Astrocyte (in vitro differentiated cells and primary cell): Measurements from ENCODE around the gene KPNA2. TPM values are rescaled to one million over a fixed set of nuclear protein-coding genes. Genes with fewer than 3 reads are reported as not detected.
"Not testable (repeated sequence)": the region's sequence is repeated elsewhere in the genome, so short reads cannot be mapped to it uniquely, and the experiment has no call there.

Source experiments
- DNase-seq: peaks from one replicate; pipeline ENCODE4 v3.0.0-alpha.2; 2010; ENCODE audit warnings: low read depth
- FAIRE-seq: peaks from 2 replicates; lab custom pipeline; 2011; peaks lifted over from hg19 to GRCh38; lab: Jason Lieb, UNC
- H2AFZ ChIP-seq: 2 replicates; pipeline ENCODE4 v1.6.0; 2012; ENCODE audit warnings: low read depth, low read length, inconsistent platforms
- H3K27ac ChIP-seq: 2 replicates; pipeline ENCODE4 v1.5.1; 2011; ENCODE audit warnings: low read depth, low read length, inconsistent platforms
- H3K27me3 ChIP-seq: 2 replicates; pipeline ENCODE4 v1.6.0; 2011; ENCODE audit warnings: low read length, inconsistent platforms; ENCODE audit not compliant: insufficient read depth
- H3K36me3 ChIP-seq: 2 replicates; pipeline ENCODE4 v1.5.1; 2011; ENCODE audit warnings: low read length, inconsistent platforms; ENCODE audit not compliant: insufficient read depth
- H3K4me1 ChIP-seq: 2 replicates; pipeline ENCODE4 v1.5.1; 2011; ENCODE audit warnings: low read length, inconsistent platforms; ENCODE audit not compliant: insufficient read depth
- H3K4me2 ChIP-seq: 2 replicates; pipeline ENCODE4 v1.6.0; 2012; ENCODE audit warnings: low read length, inconsistent platforms
- H3K4me3 ChIP-seq: 2 replicates; pipeline ENCODE4 v1.5.1; 2011; ENCODE audit warnings: low read depth, mild to moderate bottlenecking, low read length, inconsistent platforms; ENCODE audit not compliant: insufficient read depth
- H3K79me2 ChIP-seq: 2 replicates; pipeline ENCODE4 v1.6.0; 2012; ENCODE audit warnings: mild to moderate bottlenecking, low read length, inconsistent platforms; ENCODE audit not compliant: insufficient read depth
- H3K9ac ChIP-seq: 2 replicates; pipeline ENCODE4 v1.6.0; 2012; ENCODE audit warnings: mild to moderate bottlenecking, low read length, inconsistent platforms
- H3K9me3 ChIP-seq: 2 replicates; pipeline ENCODE4 v1.5.1; 2012; ENCODE audit warnings: low read depth, mild to moderate bottlenecking, low read length, inconsistent platforms; ENCODE audit not compliant: insufficient read depth
- H4K20me1 ChIP-seq: 2 replicates; pipeline ENCODE4 v1.6.0; 2012; ENCODE audit warnings: low read length, inconsistent platforms; ENCODE audit not compliant: insufficient read depth
- H3K27ac Mint-ChIP-seq: one replicate; pipeline ENCODE4 v1.8.0; 2021; ENCODE audit warnings: mild to moderate bottlenecking, mixed read lengths; ENCODE audit not compliant: unreplicated experiment
- H3K27me3 Mint-ChIP-seq: one replicate; pipeline ENCODE4 v1.8.0; 2021; ENCODE audit warnings: low read depth, mixed read lengths; ENCODE audit not compliant: unreplicated experiment
- H3K36me3 Mint-ChIP-seq: one replicate; pipeline ENCODE4 v1.8.0; 2021; ENCODE audit warnings: low read depth, mixed read lengths; ENCODE audit not compliant: unreplicated experiment
- H3K4me1 Mint-ChIP-seq: one replicate; pipeline ENCODE4 v1.8.0; 2021; ENCODE audit warnings: low read depth, mixed read lengths; ENCODE audit not compliant: unreplicated experiment
- H3K4me3 Mint-ChIP-seq: one replicate; pipeline ENCODE4 v1.8.0; 2021; ENCODE audit warnings: mild to moderate bottlenecking, moderate library complexity, mixed read lengths; ENCODE audit not compliant: unreplicated experiment
- H3K9me3 Mint-ChIP-seq: one replicate; pipeline ENCODE4 v1.8.0; 2021; ENCODE audit warnings: mild to moderate bottlenecking, mixed read lengths; ENCODE audit not compliant: unreplicated experiment
- EZH2 ChIP-seq: IDR thresholded peaks from 2 replicates; pipeline ENCODE4 v1.6.1; 2012; ENCODE audit warnings: mild to moderate bottlenecking, low read length, inconsistent platforms; ENCODE audit not compliant: insufficient read depth
- total RNA-seq: library from RNA; stranded (reverse); gene quantifications from 2 replicates; pipeline ENCODE4 v1.2.1, GENCODE V29; 2021
- TF ChIP-seq, protein P1 (sequence below): IDR thresholded peaks from 2 replicates; pipeline ENCODE4 v1.5.1; 2011; ENCODE audit warnings: low read depth, mild to moderate bottlenecking, inconsistent platforms, low read length, moderate library complexity; ENCODE audit not compliant: insufficient read depth

The KPNA2 gene
- total RNA-seq, 1 donor from 2014 or later: 208 TPM

DNA sequence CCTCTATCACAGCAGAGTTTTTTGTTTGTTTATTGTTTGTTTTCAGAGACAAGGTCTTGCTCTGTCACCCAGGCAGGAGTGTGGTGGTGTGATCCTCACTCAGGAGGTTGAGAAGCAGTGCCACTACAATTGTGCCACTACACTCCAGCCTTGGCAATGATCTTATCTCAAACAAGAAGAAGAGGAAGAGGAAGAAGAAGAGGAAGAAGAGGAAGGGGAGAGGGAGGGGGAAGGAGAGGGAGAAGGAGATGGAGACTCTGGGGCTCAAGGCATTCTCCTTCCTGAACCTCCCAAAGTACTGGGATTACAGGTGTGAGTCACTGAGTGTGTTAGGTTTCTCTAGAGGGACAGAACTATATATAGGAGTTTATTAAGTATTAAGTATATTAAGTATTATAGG is 22.1 kb upstream of the KPNA2 start:
- DNase-seq (no peak), FAIRE-seq (no peak)
- TF ChIP-seq EZH2: no peak
- TF ChIP-seq, protein P1, sequence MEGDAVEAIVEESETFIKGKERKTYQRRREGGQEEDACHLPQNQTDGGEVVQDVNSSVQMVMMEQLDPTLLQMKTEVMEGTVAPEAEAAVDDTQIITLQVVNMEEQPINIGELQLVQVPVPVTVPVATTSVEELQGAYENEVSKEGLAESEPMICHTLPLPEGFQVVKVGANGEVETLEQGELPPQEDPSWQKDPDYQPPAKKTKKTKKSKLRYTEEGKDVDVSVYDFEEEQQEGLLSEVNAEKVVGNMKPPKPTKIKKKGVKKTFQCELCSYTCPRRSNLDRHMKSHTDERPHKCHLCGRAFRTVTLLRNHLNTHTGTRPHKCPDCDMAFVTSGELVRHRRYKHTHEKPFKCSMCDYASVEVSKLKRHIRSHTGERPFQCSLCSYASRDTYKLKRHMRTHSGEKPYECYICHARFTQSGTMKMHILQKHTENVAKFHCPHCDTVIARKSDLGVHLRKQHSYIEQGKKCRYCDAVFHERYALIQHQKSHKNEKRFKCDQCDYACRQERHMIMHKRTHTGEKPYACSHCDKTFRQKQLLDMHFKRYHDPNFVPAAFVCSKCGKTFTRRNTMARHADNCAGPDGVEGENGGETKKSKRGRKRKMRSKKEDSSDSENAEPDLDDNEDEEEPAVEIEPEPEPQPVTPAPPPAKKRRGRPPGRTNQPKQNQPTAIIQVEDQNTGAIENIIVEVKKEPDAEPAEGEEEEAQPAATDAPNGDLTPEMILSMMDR: no peak
- Mint-ChIP-seq H3K27me3 (peaks cover 15% of the 10 kb centered on the region), H3K36me3 (no peaks in the 10 kb centered on the region), H3K27ac (no peak overlapping the region), H3K4me3 (no peak overlapping the region), H3K4me1 (no peaks in the 10 kb centered on the region), H3K9me3 (no peaks in the 10 kb centered on the region)
- H3K9ac ChIP-seq: no peak overlapping the region
- H4K20me1 ChIP-seq: no peaks in the 10 kb centered on the region
- no peak overlapping the region for H2AFZ ChIP-seq
- no peak overlapping the region for H3K4me2 ChIP-seq
- no peak overlapping the region for H3K4me3 ChIP-seq
- H3K4me1 ChIP-seq: no peaks in the 10 kb centered on the region
- H3K79me2 ChIP-seq: no peaks in the 10 kb centered on the region
- H3K9me3 ChIP-seq: no peaks in the 10 kb centered on the region
- H3K36me3 ChIP-seq: no peaks in the 10 kb centered on the region
- no peak overlapping the region for H3K27ac ChIP-seq
- H3K27me3 ChIP-seq: no peaks in the 10 kb centered on the region

DNA sequence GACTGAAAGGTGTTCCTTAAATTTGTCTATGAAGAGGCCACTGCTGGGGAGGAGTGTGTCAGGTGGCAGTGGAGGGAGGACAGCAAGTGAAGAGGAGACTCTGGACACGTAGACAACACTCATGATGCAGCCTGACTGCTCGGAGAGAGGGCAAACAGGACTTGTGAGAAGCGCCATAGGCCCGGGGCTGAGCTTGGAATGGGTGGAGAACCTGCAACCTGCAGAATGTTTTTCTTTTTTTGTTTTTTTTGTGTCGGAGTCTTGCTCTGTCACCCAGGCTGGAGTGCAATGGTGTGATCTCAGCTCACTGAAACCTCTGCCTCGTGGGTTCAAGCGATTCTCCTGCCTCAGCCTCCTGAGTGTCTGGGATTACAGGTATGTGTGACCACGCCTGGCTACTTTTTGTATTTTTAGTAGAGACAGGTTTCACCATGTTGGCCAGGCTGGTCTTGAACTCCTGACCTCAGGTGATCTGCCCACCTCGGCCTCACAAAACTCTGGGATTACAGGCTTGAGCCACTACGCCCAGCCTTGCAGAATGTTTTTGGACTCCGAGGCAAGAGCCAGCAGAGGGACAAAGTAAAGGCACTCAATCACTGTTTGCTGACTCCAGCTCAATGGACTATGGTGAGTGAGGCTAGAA is 20.3 kb upstream of the KPNA2 start:
- Histone ChIP-seq H3K4me2 (no peak overlapping the region), H3K9me3 (no peaks in the 10 kb centered on the region), H3K27me3 (no peaks in the 10 kb centered on the region), H4K20me1 (no peaks in the 10 kb centered on the region), H3K79me2 (no peaks in the 10 kb centered on the region), H2AFZ (no peak overlapping the region), H3K9ac (no peak overlapping the region), H3K27ac (no peak overlapping the region), H3K36me3 (no peaks in the 10 kb centered on the region), H3K4me3 (no peak overlapping the region), H3K4me1 (peaks cover 2% of the 10 kb centered on the region)
- TF ChIP-seq EZH2: no peak
- TF ChIP-seq, protein P1: no peak
- DNase-seq (no peak), FAIRE-seq (no peak)
- Mint-ChIP-seq H3K4me3 (no peak overlapping the region), H3K27me3 (peaks cover 11% of the 10 kb centered on the region), H3K4me1 (no peaks in the 10 kb centered on the region), H3K36me3 (no peaks in the 10 kb centered on the region), H3K27ac (no peak overlapping the region), H3K9me3 (no peaks in the 10 kb centered on the region)

DNA sequence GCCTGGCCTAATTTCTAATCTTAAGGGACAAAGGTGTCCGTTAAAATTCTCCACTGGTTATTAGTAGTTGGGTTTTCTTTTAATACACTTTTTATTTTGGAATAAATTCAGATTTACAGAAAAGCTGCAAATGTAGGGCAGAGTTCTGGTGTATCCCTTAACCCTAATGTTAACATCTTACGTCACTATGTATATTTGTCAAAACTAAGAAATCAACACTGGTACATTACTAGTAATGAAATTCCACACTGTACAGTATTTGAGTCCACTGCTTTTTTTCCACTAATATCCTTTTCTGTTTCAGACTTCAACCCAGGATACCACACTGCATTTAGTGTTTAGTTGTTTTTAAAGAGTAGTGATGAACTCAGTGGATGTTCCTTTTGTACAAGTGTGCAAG is 18.7 kb upstream of the KPNA2 start:
- Mint-ChIP-seq H3K27ac (no peak overlapping the region), H3K4me3 (no peak overlapping the region), H3K9me3 (no peaks in the 10 kb centered on the region), H3K4me1 (no peaks in the 10 kb centered on the region), H3K27me3 (peaks cover 10% of the 10 kb centered on the region), H3K36me3 (no peaks in the 10 kb centered on the region)
- Histone ChIP-seq H3K79me2 (no peaks in the 10 kb centered on the region), H3K4me2 (no peak overlapping the region), H3K36me3 (no peaks in the 10 kb centered on the region), H3K27me3 (no peaks in the 10 kb centered on the region), H2AFZ (no peak overlapping the region), H3K4me3 (no peak overlapping the region), H3K27ac (no peak overlapping the region), H4K20me1 (no peaks in the 10 kb centered on the region), H3K9ac (no peak overlapping the region), H3K9me3 (no peaks in the 10 kb centered on the region), H3K4me1 (peaks cover 7% of the 10 kb centered on the region)
- FAIRE-seq (no peak), DNase-seq (no peak)
- TF ChIP-seq EZH2: no peak
- TF ChIP-seq, protein P1: no peak

DNA sequence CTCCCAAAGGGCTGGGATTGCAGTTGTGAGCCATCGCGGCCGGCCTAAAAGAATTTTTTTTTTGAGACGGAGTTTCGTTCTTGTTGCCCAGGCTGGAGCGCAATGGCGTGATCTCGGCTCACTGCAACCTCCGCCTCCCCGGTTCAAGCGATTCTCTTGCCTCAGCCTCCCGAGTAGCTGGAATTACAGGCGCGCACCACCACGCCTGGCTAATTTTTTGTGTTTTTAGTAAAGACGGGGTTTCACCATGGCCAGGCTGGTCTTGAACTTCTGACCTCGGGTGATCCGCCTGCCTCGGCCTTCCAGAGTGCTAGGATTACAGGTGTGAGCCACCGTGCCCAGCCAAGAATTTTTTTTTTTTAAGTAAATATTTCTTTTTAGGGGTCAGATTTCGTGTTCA is 17.0 kb upstream of the KPNA2 start:
- not testable (repeated sequence) for H3K27me3 Mint-ChIP-seq, H3K4me1 ChIP-seq, DNase-seq, H3K36me3 ChIP-seq, H3K27me3 ChIP-seq, H3K36me3 Mint-ChIP-seq, H3K4me3 ChIP-seq, H3K4me3 Mint-ChIP-seq, H3K9ac ChIP-seq, H4K20me1 ChIP-seq, H3K4me1 Mint-ChIP-seq, H3K9me3 Mint-ChIP-seq, H3K9me3 ChIP-seq, H3K79me2 ChIP-seq, H3K27ac ChIP-seq, H2AFZ ChIP-seq, H3K27ac Mint-ChIP-seq, H3K4me2 ChIP-seq, FAIRE-seq
